Cardiac muscle cell (in vitro differentiated cells and primary cell): Measurements from ENCODE around the gene GAMT. TPM values are rescaled to one million over a fixed set of nuclear protein-coding genes. Genes with fewer than 3 reads are reported as not detected.

ENCODE experiments used
- DNase-seq, 2 donors: peaks; one replicate each; pipeline versions ENCODE4 v3.0.0 to v3.0.0-alpha.2; 2010 to 2017; ENCODE audit warnings: low read depth in 1 of 2, low spot score in 1 of 2
- H3K27ac ChIP-seq: fragments of 200-600 bp; sonication (generic); 2 replicates; pipeline ENCODE4 v1.5.1; 2016
- H3K27me3 ChIP-seq: fragments of 200-600 bp; sonication (generic); 2 replicates; pipeline ENCODE4 v1.6.0; 2016; ENCODE audit warnings: control low read depth
- H3K36me3 ChIP-seq: fragments of 200-600 bp; sonication (generic); 2 replicates; pipeline ENCODE4 v1.5.1; 2016; ENCODE audit warnings: control low read depth
- H3K4me1 ChIP-seq: fragments of 200-600 bp; sonication (generic); 2 replicates; pipeline ENCODE4 v1.8.1; 2017; ENCODE audit warnings: low read depth, mild to moderate bottlenecking, mixed run types
- H3K4me3 ChIP-seq: fragments of 200-600 bp; sonication (generic); 2 replicates; pipeline ENCODE4 v1.5.1; 2016; ENCODE audit warnings: mild to moderate bottlenecking
- H3K9me3 ChIP-seq: fragments of 200-600 bp; sonication (generic); 2 replicates; pipeline ENCODE4 v1.5.1; 2017; ENCODE audit warnings: low read depth, mild to moderate bottlenecking, control low read depth
- CTCF ChIP-seq: IDR thresholded peaks from 2 replicates; pipeline ENCODE4 v1.5.1; 2012; ENCODE audit warnings: low read depth, mild to moderate bottlenecking, low read length
- polyA plus RNA-seq: library from polyadenylated mRNA; unstranded; fragments of >200 nt; fragmentation: Nextera tagmentation; extraction: Ambion mirVana; gene quantifications from 2 replicates; pipeline ENCODE4 v1.2.1, GENCODE V29; 2016
- total RNA-seq: library from RNA; depleted of rRNA; stranded (reverse); fragments of >200 nt; gene quantifications from 2 replicates; pipeline ENCODE4 v1.2.3, GENCODE V29; 2016

Gene GAMT
- total and polyA plus RNA-seq, 2 experiments from 2014 or later, result 180 to 231 TPM

GRCh38 chr19:1392407-1392806, 8.9 kb downstream of the GAMT start:
- Histone ChIP-seq H3K4me1 (no peaks in the 10 kb centered on the region), H3K9me3 (no peaks in the 10 kb centered on the region), H3K27me3 (no peaks in the 10 kb centered on the region), H3K4me3 (no peak overlapping the region), H3K36me3 (peaks cover 25% of the 10 kb centered on the region), H3K27ac (no peak overlapping the region)
- TF ChIP-seq CTCF, result no peak
- DNase-seq, result no peak

GRCh38 chr19:1390890-1391423, 10.4 kb downstream of the GAMT start:
- Histone ChIP-seq H3K27ac (no peak overlapping the region), H3K9me3 (no peaks in the 10 kb centered on the region), H3K4me3 (no peak overlapping the region), H3K36me3 (peaks cover 25% of the 10 kb centered on the region), H3K27me3 (no peaks in the 10 kb centered on the region), H3K4me1 (no peaks in the 10 kb centered on the region)
- no peak for DNase-seq
- TF ChIP-seq CTCF, result no peak

GRCh38 chr19:1389033-1389940, 12.1 kb downstream of the GAMT start:
- DNase-seq, result no peak
- no peak for TF ChIP-seq CTCF
- H3K27me3 ChIP-seq, result no peaks in the 10 kb centered on the region

GRCh38 chr19:1388637-1389026, 12.7 kb downstream of the GAMT start:
- Histone ChIP-seq H3K36me3 (peaks cover 25% of the 10 kb centered on the region), H3K27me3 (no peaks in the 10 kb centered on the region), H3K4me1 (no peaks in the 10 kb centered on the region), H3K9me3 (no peaks in the 10 kb centered on the region), H3K27ac (no peak overlapping the region), H3K4me3 (no peak overlapping the region)
- no peak for TF ChIP-seq CTCF
- DNase-seq, result no peak

More at GRCh38 chr19:1389033-1389940, 12.1 kb downstream of the GAMT start:
- Histone ChIP-seq H3K4me1 (no peaks in the 10 kb centered on the region), H3K9me3 (no peaks in the 10 kb centered on the region), H3K4me3 (no peak overlapping the region), H3K27ac (no peak overlapping the region), H3K36me3 (peaks cover 25% of the 10 kb centered on the region)

GRCh38 chr19:1387684-1388636, 13.4 kb downstream of the GAMT start:
- H3K27me3 ChIP-seq, result no peaks in the 10 kb centered on the region
- no peaks in the 10 kb centered on the region for H3K4me1 ChIP-seq
- TF ChIP-seq CTCF, result no peak
- no peak overlapping the region for H3K27ac ChIP-seq
- H3K4me3 ChIP-seq, result no peak overlapping the region
- no peaks in the 10 kb centered on the region for H3K9me3 ChIP-seq
- H3K36me3 ChIP-seq, result peaks cover 25% of the 10 kb centered on the region
- no peak for DNase-seq
